Measurements from ENCODE around the gene SPATA31D4. TPM values are rescaled to one million over a fixed set of nuclear protein-coding genes. Genes with fewer than 3 reads are reported as not detected.

SPATA31D4 gene
- total and polyA plus RNA-seq, 12 donors: not detected

GRCh38 chr9:81969971-81970370 is 41.7 kb downstream of the SPATA31D4 start:
- intact Hi-C loops (cut with DNase I): no loop called here

GRCh38 chr9:81971727-81972126 is 43.5 kb downstream of the SPATA31D4 start:
- no peak overlapping the region for H3K4me3 ChIP-seq
- ATAC-seq: no peak
- no peak for TF ChIP-seq CTCF (IDR thresholded peaks at IDR 0.05)
- no peaks in the 10 kb centered on the region for H3K27me3 ChIP-seq
- no peak overlapping the region for H3K27ac ChIP-seq
- no peak for DNase-seq
- intact Hi-C loops (cut with DNase I): no loop called here
- no peaks in the 10 kb centered on the region for H3K36me3 ChIP-seq
- peaks cover 0 to 15% (median 0%) of the 10 kb centered on the region in 11 donors for H3K9me3 ChIP-seq
- no peaks in the 10 kb centered on the region for H3K4me1 ChIP-seq

More at GRCh38 chr9:81969971-81970370, 41.7 kb downstream of the SPATA31D4 start:
- no peak overlapping the region for H3K4me3 ChIP-seq
- no peak for TF ChIP-seq CTCF (IDR thresholded peaks at IDR 0.05)
- no peaks in the 10 kb centered on the region for H3K36me3 ChIP-seq
- ATAC-seq: no peak
- H3K4me1 ChIP-seq: no peaks in the 10 kb centered on the region
- H3K27ac ChIP-seq: no peak overlapping the region
- no peaks in the 10 kb centered on the region for H3K27me3 ChIP-seq
- no peak for DNase-seq
- peaks cover 0 to 22% (median 0%) of the 10 kb centered on the region in 11 donors for H3K9me3 ChIP-seq

- Histone ChIP-seq H3K36me3 (no peaks in the 10 kb centered on the region), H3K4me3 (no peak overlapping the region), H3K9me3 (peaks cover 0 to 22% (median 0%) of the 10 kb centered on the region in 11 donors), H3K27me3 (no peaks in the 10 kb centered on the region), H3K4me1 (no peaks in the 10 kb centered on the region), H3K27ac (no peak overlapping the region)
- 75 to 86% methylated on average over 5 of the region's 5 CpGs for WGBS, 2 donors
- intact Hi-C loops (cut with DNase I): no loop called here
- DNase-seq (no peak), ATAC-seq (peak in 4 of 8 donors; percentile 33 to 86 (median 58))
- TF ChIP-seq CTCF (IDR thresholded peaks at IDR 0.05): no peak
Measured at GRCh38 chr9:81974764-81975163, 46.5 kb downstream of the SPATA31D4 start.

GRCh38 chr9:81976351-81976750 is 48.1 kb downstream of the SPATA31D4 start:
- intact Hi-C loops (cut with DNase I): no loop called here
- DNase-seq (no peak), ATAC-seq (no peak)
- no peaks in the 10 kb centered on the region for H3K36me3 ChIP-seq
- TF ChIP-seq CTCF (IDR thresholded peaks at IDR 0.05): no peak
- no peaks in the 10 kb centered on the region for H3K27me3 ChIP-seq
- H3K4me3 ChIP-seq: no peak overlapping the region
- peaks cover 0 to 22% (median 0%) of the 10 kb centered on the region in 11 donors for H3K9me3 ChIP-seq
- no peak overlapping the region for H3K27ac ChIP-seq
- WGBS, 2 donors: 90 to 91% methylated on average over 11 of the region's 11 CpGs
- no peaks in the 10 kb centered on the region for H3K4me1 ChIP-seq
